ENCODE results near the gene LIPJ.

DNA sequence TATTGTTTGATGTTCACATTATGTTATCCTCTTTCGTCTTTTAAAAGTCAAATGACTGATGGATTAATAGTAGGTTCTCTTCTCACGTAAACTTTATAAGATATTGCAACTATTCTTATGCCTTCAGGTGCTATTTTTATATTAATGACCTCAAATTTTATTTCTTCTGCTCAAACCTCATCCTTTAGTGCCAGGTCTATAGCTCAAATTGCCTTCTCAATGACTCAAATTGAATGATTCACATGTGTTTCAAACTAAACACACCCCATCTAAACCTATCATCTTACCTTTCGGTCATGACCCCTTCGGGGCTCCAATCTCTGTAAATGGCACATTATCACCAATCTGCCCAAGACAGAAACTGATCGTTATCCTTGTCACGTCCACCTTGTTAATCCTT, 55.6 kb downstream of the LIPJ start:
- TF ChIP-seq, protein P1, sequence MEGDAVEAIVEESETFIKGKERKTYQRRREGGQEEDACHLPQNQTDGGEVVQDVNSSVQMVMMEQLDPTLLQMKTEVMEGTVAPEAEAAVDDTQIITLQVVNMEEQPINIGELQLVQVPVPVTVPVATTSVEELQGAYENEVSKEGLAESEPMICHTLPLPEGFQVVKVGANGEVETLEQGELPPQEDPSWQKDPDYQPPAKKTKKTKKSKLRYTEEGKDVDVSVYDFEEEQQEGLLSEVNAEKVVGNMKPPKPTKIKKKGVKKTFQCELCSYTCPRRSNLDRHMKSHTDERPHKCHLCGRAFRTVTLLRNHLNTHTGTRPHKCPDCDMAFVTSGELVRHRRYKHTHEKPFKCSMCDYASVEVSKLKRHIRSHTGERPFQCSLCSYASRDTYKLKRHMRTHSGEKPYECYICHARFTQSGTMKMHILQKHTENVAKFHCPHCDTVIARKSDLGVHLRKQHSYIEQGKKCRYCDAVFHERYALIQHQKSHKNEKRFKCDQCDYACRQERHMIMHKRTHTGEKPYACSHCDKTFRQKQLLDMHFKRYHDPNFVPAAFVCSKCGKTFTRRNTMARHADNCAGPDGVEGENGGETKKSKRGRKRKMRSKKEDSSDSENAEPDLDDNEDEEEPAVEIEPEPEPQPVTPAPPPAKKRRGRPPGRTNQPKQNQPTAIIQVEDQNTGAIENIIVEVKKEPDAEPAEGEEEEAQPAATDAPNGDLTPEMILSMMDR (IDR thresholded peaks at IDR 0.05): no peak
- TF ChIP-seq POLR2A (IDR thresholded peaks at IDR 0.05) (no peak), EP300 (IDR thresholded peaks at IDR 0.05) (no peak)
